B cell (primary cell): Measurements from ENCODE around the gene THBS4. TPM values are rescaled to one million over a fixed set of nuclear protein-coding genes. Genes with fewer than 3 reads are reported as not detected.

Experiments
- ATAC-seq: fragments of 200-7000 bp; cut with Tn5 transposase; one replicate; pipeline ENCODE4 v1.10.0; 2021; ENCODE audit warnings: low read depth, mild to moderate bottlenecking, moderate number of reproducible peaks, moderate library complexity
- CTCF ChIA-PET: fragments of 350-600 bp; sonication (Branson Sonifier 250); formaldehyde crosslinking; loops from one replicate; lab custom pipeline; 2021; ENCODE audit warnings: antibody characterized with exemption, inconsistent platforms; lab: Charles Lee
- POLR2A ChIA-PET: fragments of 350-600 bp; sonication (Branson Sonifier 250); formaldehyde crosslinking; loops from one replicate; lab custom pipeline; 2021; ENCODE audit warnings: antibody characterized with exemption; lab: Charles Lee
- DNase-seq: peaks from one replicate; pipeline ENCODE4 v3.0.0; 2013
- H2AFZ ChIP-seq: 2 replicates; pipeline ENCODE4 v1.6.1; 2012; ENCODE audit warnings: mild to moderate bottlenecking, low read depth, low read length; ENCODE audit not compliant: insufficient read depth, poor library complexity, severe bottlenecking
- H3K27ac ChIP-seq, 2 donors: 1 replicate in 1 of 2; 2 replicates in 1 of 2; pipeline ENCODE4 v1.5.1; 2012 to 2013; ENCODE audit warnings: low read length in 2 of 2, mild to moderate bottlenecking in 2 of 2, moderate library complexity in 1 of 2
- H3K27me3 ChIP-seq, 4 experiments: fragments of 200-600 bp in 1 of 4; sonication (generic) in 1 of 4; replicated peaks in 1 of 4; 1 replicate in 2 of 4; 2 replicates in 2 of 4; pipeline versions ENCODE4 v1.6.1 to v1.7.0; 2013 to 2016; ENCODE audit warnings: low read length in 3 of 4, mild to moderate bottlenecking in 2 of 4, mixed read lengths in 1 of 4, moderate library complexity in 1 of 4; ENCODE audit not compliant: insufficient read depth in 4 of 4, control insufficient read depth in 3 of 4; ENCODE audit errors: control extremely low read depth in 1 of 4
- H3K36me3 ChIP-seq, 2 experiments: replicated peaks in 1 of 2; 1 replicate in 1 of 2; 2 replicates in 1 of 2; pipeline versions ENCODE4 v1.6.1 to v1.7.1; 2013; ENCODE audit warnings: low read length in 1 of 2; ENCODE audit not compliant: insufficient read depth in 2 of 2, control insufficient read depth in 1 of 2; ENCODE audit errors: control extremely low read depth in 1 of 2, extremely low read depth in 1 of 2
- H3K4me1 ChIP-seq, 2 donors: fragments of 200-600 bp in 1 of 2; sonication (generic) in 1 of 2; 1 replicate in 1 of 2; 2 replicates in 1 of 2; pipeline versions ENCODE4 v1.5.1 to v1.6.1; 2013 to 2017; ENCODE audit warnings: low read length in 2 of 2; ENCODE audit not compliant: control insufficient read depth in 2 of 2, insufficient read depth in 2 of 2
- H3K4me2 ChIP-seq: replicated peaks from 2 replicates; pipeline ENCODE3; 2012; ENCODE audit warnings: mild to moderate bottlenecking, low read depth, low read length; ENCODE audit not compliant: poor library complexity, severe bottlenecking
- H3K4me3 ChIP-seq, 5 experiments: fragments of 200-600 bp in 1 of 5; sonication (generic) in 1 of 5; 1 replicate in 3 of 5; 2 replicates in 2 of 5; pipeline versions ENCODE4 v1.5.1 to v1.7.0; 2011 to 2016; ENCODE audit warnings: low read length in 4 of 5, mild to moderate bottlenecking in 4 of 5, low read depth in 2 of 5, control low read depth in 1 of 5, moderate library complexity in 1 of 5; ENCODE audit not compliant: insufficient read depth in 1 of 5; ENCODE audit errors: control extremely low read depth in 1 of 5, extremely low read depth in 1 of 5
- H3K79me2 ChIP-seq: fragments of 200-600 bp; sonication (generic); one replicate; pipeline ENCODE4 v1.6.0; 2016; ENCODE audit warnings: low read length; ENCODE audit not compliant: control insufficient read depth, insufficient read depth
- H3K9ac ChIP-seq: fragments of 200-600 bp; sonication (generic); 2 replicates; pipeline ENCODE4 v1.6.1; 2017; ENCODE audit warnings: mild to moderate bottlenecking, low read length, moderate library complexity
- H3K9me3 ChIP-seq, 3 donors: one replicate each; pipeline versions ENCODE4 v1.6.1 to v1.7.1; 2013; ENCODE audit warnings: low read length in 2 of 3; ENCODE audit not compliant: control insufficient read depth in 2 of 3, insufficient read depth in 1 of 3; ENCODE audit errors: control extremely low read depth in 1 of 3
- H4K20me1 ChIP-seq: 2 replicates; pipeline ENCODE4 v1.6.0; 2012; ENCODE audit warnings: mild to moderate bottlenecking, low read length; ENCODE audit not compliant: insufficient read depth, control insufficient read depth, poor library complexity, severe bottlenecking
- H3K27ac Mint-ChIP-seq: one replicate; pipeline ENCODE4 v1.8.0; 2021; ENCODE audit warnings: mixed read lengths
- H3K27me3 Mint-ChIP-seq: one replicate; pipeline ENCODE4 v1.8.0; 2021; ENCODE audit warnings: mixed read lengths
- H3K4me1 Mint-ChIP-seq: one replicate; pipeline ENCODE4 v1.8.0; 2021; ENCODE audit warnings: mixed read lengths
- H3K4me3 Mint-ChIP-seq: one replicate; pipeline ENCODE4 v1.8.0; 2021; ENCODE audit warnings: mixed read lengths
- H3K9me3 Mint-ChIP-seq: one replicate; pipeline ENCODE4 v1.8.0; 2022; ENCODE audit warnings: mixed read lengths; ENCODE audit not compliant: insufficient read depth
- CTCF ChIP-seq: fragments of 200-600 bp; IDR thresholded peaks from one replicate; pipeline ENCODE4 v1.8.0; 2022; ENCODE audit warnings: antibody characterized with exemption, mild to moderate bottlenecking
- EZH2 ChIP-seq: IDR thresholded peaks from 2 replicates; pipeline ENCODE4 v1.6.1; 2012; ENCODE audit warnings: borderline replicate concordance, low read depth, mild to moderate bottlenecking, moderate library complexity, low read length; ENCODE audit not compliant: insufficient read depth, poor library complexity, severe bottlenecking
- WGBS: methylation state at CpG from one replicate; pipeline ENCODE4 v1.1.5; 2013; ENCODE audit warnings: missing lambda C conversion rate; ENCODE audit not compliant: insufficient coverage; 5-methylcytosine and 5-hydroxymethylcytosine counted together
- intact Hi-C: fragments of 100-400 bp; cut with micrococcal nuclease; formaldehyde crosslinking; loops from one replicate; pipeline ENCODE4 v1.10.0; 2022
- polyA plus RNA-seq: library from polyadenylated mRNA; depleted of rRNA; stranded (reverse); fragments of >200 nt; gene quantifications from 2 replicates; pipeline ENCODE4 v1.2.3, GENCODE V29; 2012
- total RNA-seq, 2 donors: library from RNA; stranded (reverse); fragments of 120-200 nt in 1 of 2; gene quantifications; 1 replicate in 1 of 2; 2 replicates in 1 of 2; pipeline versions ENCODE4 v1.2.3 to v1.2.4, GENCODE V29; 2013 to 2022

THBS4 gene
- total and polyA plus RNA-seq, 2 donors (not counting 1 experiment from before 2014, with no cell fraction given), result 0.49 to 0.57 TPM

DNA sequence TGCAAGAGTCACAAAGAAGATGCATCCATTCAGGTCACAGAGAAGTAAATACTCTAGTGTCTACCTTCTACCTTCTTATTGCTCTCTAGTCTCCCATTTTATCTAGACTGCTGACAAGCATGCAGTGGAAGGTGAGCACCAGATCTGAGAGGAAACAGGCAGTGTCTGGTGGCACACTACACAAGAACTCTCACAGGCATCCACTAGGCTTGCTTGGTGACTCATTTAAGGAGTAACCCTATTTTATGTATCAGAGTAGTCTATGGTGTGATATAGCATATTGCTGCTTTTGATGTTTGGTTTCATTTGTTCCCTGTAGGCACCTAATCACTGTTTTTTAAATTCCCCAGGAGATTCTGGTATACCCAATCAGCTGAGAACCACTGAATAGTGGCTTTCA lies 1.6 kb upstream of the THBS4 start:
- H3K27me3 ChIP-seq, result peaks cover 0 to 32% (median 21%) of the 10 kb centered on the region in 4 experiments
- ChIA-PET POLR2A (no interaction called here), CTCF (interaction anchor here (1.3 kb wide), 1 partner anchor 50 kb away, joined by 3 read pairs; no protein-coding TSS in a partner anchor)
- H3K27ac ChIP-seq, result no peak overlapping the region
- no peak overlapping the region for H3K9ac ChIP-seq
- H3K4me3 Mint-ChIP-seq, result no peak overlapping the region
- intact Hi-C loops, result no loop called here
- H3K9me3 Mint-ChIP-seq, result no peaks in the 10 kb centered on the region
- peaks cover 4% of the 10 kb centered on the region for H3K4me1 Mint-ChIP-seq
- no peak for ATAC-seq
- H3K4me1 ChIP-seq, result no peaks in the 10 kb centered on the region
- no peaks in the 10 kb centered on the region for H4K20me1 ChIP-seq
- H3K9me3 ChIP-seq, result no peaks in the 10 kb centered on the region
- H3K4me3 ChIP-seq, result no peak overlapping the region
- no peaks in the 10 kb centered on the region for H3K79me2 ChIP-seq
- no peak for DNase-seq
- no peak overlapping the region for H3K27ac Mint-ChIP-seq
- TF ChIP-seq CTCF (no peak), EZH2 (no peak)
- H3K36me3 ChIP-seq, result no peaks in the 10 kb centered on the region
- H3K27me3 Mint-ChIP-seq, result peaks cover 61% of the 10 kb centered on the region
- H3K4me2 ChIP-seq, result no peak overlapping the region
- H2AFZ ChIP-seq, result no peak overlapping the region

DNA sequence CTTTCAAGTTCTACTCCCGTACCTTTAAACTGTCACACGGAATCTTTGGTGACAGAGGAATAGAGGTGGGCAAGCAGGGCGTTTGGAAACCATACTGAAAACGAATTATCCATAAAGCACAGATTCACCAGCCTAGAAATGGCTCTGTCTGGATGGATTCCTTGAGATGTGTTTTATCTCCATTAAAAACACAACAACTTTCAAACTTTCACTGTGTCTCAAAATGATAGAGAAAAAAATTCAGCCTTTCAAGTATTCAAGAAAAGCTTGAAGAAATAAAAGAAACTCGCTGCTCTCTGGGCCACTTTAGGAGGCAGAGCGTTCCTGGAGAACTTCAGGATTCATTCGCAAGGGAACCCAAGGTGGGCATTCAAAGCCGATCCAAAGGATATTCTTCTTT lies 589 bp upstream of the THBS4 start:
- H3K27ac Mint-ChIP-seq, result no peak overlapping the region
- ATAC-seq (no peak), DNase-seq (no peak)
- intact Hi-C loops, result no loop called here
- Histone ChIP-seq H3K79me2 (no peaks in the 10 kb centered on the region), H3K4me1 (no peaks in the 10 kb centered on the region), H4K20me1 (no peaks in the 10 kb centered on the region), H3K9ac (no peak overlapping the region), H2AFZ (peak overlapping the region; percentile 46), H3K4me3 (no peak overlapping the region), H3K4me2 (peak overlapping the region; percentile 48), H3K36me3 (no peaks in the 10 kb centered on the region), H3K9me3 (no peaks in the 10 kb centered on the region), H3K27me3 (peaks cover 0 to 35% (median 23%) of the 10 kb centered on the region in 4 experiments), H3K27ac (no peak overlapping the region)
- CTCF ChIA-PET, result interaction anchor here (1.3 kb wide), 1 partner anchor 49 kb away, joined by 3 read pairs; no protein-coding TSS in a partner anchor
- 17% methylated on average over 3 of the region's 8 CpGs for WGBS
- H3K9me3 Mint-ChIP-seq, result no peaks in the 10 kb centered on the region
- TF ChIP-seq EZH2 (no peak), CTCF (no peak)
- POLR2A ChIA-PET, result no interaction called here
- peak overlapping the region; percentile 63 for H3K4me3 Mint-ChIP-seq
- H3K27me3 Mint-ChIP-seq, result peaks cover 58% of the 10 kb centered on the region
- H3K4me1 Mint-ChIP-seq, result peaks cover 4% of the 10 kb centered on the region
